ENCODE data around the gene GPR137. TPM values are rescaled to one million over a fixed set of nuclear protein-coding genes. Genes with fewer than 3 reads are reported as not detected.
A peak's percentile ranks its signal among the peaks of the same experiment; 100 is the strongest.

GPR137 gene
- total RNA-seq, 1 donor from 2014 or later = 4.9 TPM

DNA sequence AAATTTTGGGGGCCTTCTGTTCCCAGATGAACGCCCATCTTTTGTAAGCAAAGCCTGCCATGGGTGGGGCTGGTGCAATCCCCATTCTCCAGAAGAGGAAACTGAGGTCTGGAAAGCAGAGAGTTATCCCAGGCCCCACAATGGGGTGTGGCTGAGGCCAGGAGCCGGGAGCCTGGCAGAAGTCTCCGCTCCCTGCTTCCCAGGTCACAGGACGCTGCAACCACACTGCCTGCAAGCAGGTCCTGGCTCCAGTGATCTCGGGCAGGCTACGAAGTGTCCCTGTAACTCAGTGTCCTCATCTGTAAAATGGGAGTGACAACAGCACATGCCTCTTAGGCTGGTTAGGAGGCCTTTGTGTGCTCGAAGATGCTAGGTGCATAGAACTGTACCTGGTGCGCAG is 32.6 kb upstream of the GPR137 start:
- Histone ChIP-seq H3F3A (ENCODE audit: low read depth) (peaks cover 38% of the 10 kb centered on the region), H3K4me3 (peak overlapping the region; percentile 80), H3K27me3 (peaks cover 3% of the 10 kb centered on the region), H3K36me3 (no peaks in the 10 kb centered on the region), H4K20me1 (ENCODE audit: low read depth) (peaks cover 25% of the 10 kb centered on the region), H3K27ac (no peak overlapping the region), H3K9ac (no peak overlapping the region), H3K9me3 (ENCODE audit: low read depth) (no peaks in the 10 kb centered on the region), H3K4me1 (peaks cover 32% of the 10 kb centered on the region), H3K4me2 (peak overlapping the region; percentile 89), H2AFZ (replicated peaks) (no peak overlapping the region), H3K79me2 (ENCODE audit: low read depth) (peaks cover 11% of the 10 kb centered on the region)
- DNase-seq (ENCODE audit: low spot score) = no peak
- Mint-ChIP-seq H3K27me3 (ENCODE audit: insufficient read depth, low read depth) (peaks cover 15% of the 10 kb centered on the region), H3K9me3 (no peaks in the 10 kb centered on the region), H3K4me1 (peaks cover 38% of the 10 kb centered on the region), H3K36me3 (peaks cover 6% of the 10 kb centered on the region), H3K27ac (no peak overlapping the region), H3K4me3 (peak overlapping the region; percentile 95)
- TF ChIP-seq, protein P1, sequence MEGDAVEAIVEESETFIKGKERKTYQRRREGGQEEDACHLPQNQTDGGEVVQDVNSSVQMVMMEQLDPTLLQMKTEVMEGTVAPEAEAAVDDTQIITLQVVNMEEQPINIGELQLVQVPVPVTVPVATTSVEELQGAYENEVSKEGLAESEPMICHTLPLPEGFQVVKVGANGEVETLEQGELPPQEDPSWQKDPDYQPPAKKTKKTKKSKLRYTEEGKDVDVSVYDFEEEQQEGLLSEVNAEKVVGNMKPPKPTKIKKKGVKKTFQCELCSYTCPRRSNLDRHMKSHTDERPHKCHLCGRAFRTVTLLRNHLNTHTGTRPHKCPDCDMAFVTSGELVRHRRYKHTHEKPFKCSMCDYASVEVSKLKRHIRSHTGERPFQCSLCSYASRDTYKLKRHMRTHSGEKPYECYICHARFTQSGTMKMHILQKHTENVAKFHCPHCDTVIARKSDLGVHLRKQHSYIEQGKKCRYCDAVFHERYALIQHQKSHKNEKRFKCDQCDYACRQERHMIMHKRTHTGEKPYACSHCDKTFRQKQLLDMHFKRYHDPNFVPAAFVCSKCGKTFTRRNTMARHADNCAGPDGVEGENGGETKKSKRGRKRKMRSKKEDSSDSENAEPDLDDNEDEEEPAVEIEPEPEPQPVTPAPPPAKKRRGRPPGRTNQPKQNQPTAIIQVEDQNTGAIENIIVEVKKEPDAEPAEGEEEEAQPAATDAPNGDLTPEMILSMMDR (IDR thresholded peaks at IDR 0.05) = no peak
- TF ChIP-seq EZH2 (IDR thresholded peaks at IDR 0.05) (no peak), EZH2phosphoT487 (IDR thresholded peaks at IDR 0.05) (no peak)

DNA sequence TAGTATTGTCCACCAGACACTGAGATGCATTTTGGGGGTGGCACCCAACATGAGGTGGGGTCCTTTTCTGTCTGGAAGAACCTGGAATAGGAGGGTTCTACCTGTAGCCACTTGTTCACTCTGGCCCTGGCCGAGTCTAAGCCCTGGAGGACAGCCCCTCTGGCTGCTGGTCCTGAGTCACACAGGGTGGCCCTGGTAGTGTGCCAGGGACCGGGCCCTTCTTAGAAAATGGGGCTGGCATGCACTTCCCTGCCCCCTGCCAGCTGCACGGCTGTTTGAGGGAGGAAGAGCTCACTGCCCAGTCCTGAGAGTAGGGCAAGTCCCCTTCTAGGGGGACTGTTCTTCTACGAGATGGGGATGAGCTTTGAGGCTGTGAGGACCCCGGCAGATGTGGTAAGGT is 32.2 kb upstream of the GPR137 start:
- Mint-ChIP-seq H3K36me3 (peaks cover 6% of the 10 kb centered on the region), H3K27ac (no peak overlapping the region)
- no peak for TF ChIP-seq EZH2phosphoT487 (IDR thresholded peaks at IDR 0.05)
- no peak for TF ChIP-seq EZH2 (IDR thresholded peaks at IDR 0.05)
- TF ChIP-seq, protein P1 (IDR thresholded peaks at IDR 0.05) = no peak

DNA sequence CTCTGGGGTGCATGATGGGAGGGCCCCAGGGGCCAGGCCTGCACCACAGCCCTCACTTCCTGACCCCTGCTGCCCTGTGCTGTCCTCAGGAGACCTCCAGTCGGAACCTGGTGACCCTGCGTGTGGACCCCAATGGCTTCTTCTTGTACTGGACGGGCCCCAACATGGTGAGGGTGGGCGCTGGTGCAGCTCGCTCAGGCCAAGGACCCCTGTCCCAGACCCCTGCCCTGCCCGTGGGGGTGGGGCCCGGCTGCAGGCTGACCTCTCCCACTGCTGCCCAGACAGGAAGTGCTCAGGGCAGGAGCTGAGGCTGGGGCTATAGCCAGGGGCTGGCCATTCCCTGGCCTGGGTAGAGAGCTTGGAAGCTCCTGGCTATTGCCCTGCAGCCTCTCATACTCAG is 31.3 kb upstream of the GPR137 start:
- H3K4me3 ChIP-seq = no peak overlapping the region
- Mint-ChIP-seq H3K4me1 (peaks cover 27% of the 10 kb centered on the region), H3K27me3 (ENCODE audit: insufficient read depth, low read depth) (peaks cover 10% of the 10 kb centered on the region), H3K36me3 (peaks cover 8% of the 10 kb centered on the region), H3K9me3 (no peaks in the 10 kb centered on the region), H3K27ac (no peak overlapping the region), H3K4me3 (no peak overlapping the region)
- no peaks in the 10 kb centered on the region for H3K36me3 ChIP-seq
- H3K4me2 ChIP-seq = no peak overlapping the region
- no peaks in the 10 kb centered on the region for H3K9me3 ChIP-seq (ENCODE audit: low read depth)
- TF ChIP-seq EZH2phosphoT487 (IDR thresholded peaks at IDR 0.05) (no peak), EZH2 (IDR thresholded peaks at IDR 0.05) (no peak)
- TF ChIP-seq, protein P1 (IDR thresholded peaks at IDR 0.05) = no peak
- no peak overlapping the region for H3K27ac ChIP-seq
- no peak overlapping the region for H2AFZ ChIP-seq (replicated peaks)
- peaks cover 26% of the 10 kb centered on the region for H3F3A ChIP-seq (ENCODE audit: low read depth)
- DNase-seq (ENCODE audit: low spot score) = no peak
- H4K20me1 ChIP-seq (ENCODE audit: low read depth) = peaks cover 25% of the 10 kb centered on the region
- H3K79me2 ChIP-seq (ENCODE audit: low read depth) = peaks cover 11% of the 10 kb centered on the region
- H3K27me3 ChIP-seq = no peaks in the 10 kb centered on the region
- H3K4me1 ChIP-seq = peaks cover 24% of the 10 kb centered on the region
- H3K9ac ChIP-seq = no peak overlapping the region

More for the DNA sequence above, 32.2 kb upstream of the GPR137 start:
- H3K27me3 Mint-ChIP-seq (ENCODE audit: insufficient read depth, low read depth) = peaks cover 15% of the 10 kb centered on the region
- Histone ChIP-seq H3F3A (ENCODE audit: low read depth) (peaks cover 34% of the 10 kb centered on the region), H3K4me3 (no peak overlapping the region), H3K27ac (no peak overlapping the region), H2AFZ (replicated peaks) (no peak overlapping the region), H3K9me3 (ENCODE audit: low read depth) (no peaks in the 10 kb centered on the region), H3K27me3 (no peaks in the 10 kb centered on the region), H3K36me3 (no peaks in the 10 kb centered on the region), H3K9ac (no peak overlapping the region), H3K4me1 (peaks cover 28% of the 10 kb centered on the region), H4K20me1 (ENCODE audit: low read depth) (peaks cover 25% of the 10 kb centered on the region), H3K4me2 (no peak overlapping the region), H3K79me2 (ENCODE audit: low read depth) (peaks cover 11% of the 10 kb centered on the region)
- DNase-seq (ENCODE audit: low spot score) = no peak
- no peaks in the 10 kb centered on the region for H3K9me3 Mint-ChIP-seq
- H3K4me3 Mint-ChIP-seq = peak overlapping the region; percentile 95
- H3K4me1 Mint-ChIP-seq = peaks cover 35% of the 10 kb centered on the region

Measured in neural progenitor cell (in vitro differentiated cells).